IPS-18a (cell line): Measurements from ENCODE around the gene BMPER.

Source experiments
- H3K27ac ChIP-seq: one replicate; pipeline ENCODE4 v1.5.1; 2013; ENCODE audit warnings: low read length
- H3K27me3 ChIP-seq: one replicate; pipeline ENCODE4 v1.6.1; 2013; ENCODE audit warnings: mild to moderate bottlenecking, low read length; ENCODE audit not compliant: control insufficient read depth, insufficient read depth
- H3K36me3 ChIP-seq: one replicate; pipeline ENCODE4 v1.6.1; 2013; ENCODE audit warnings: low read depth, low read length; ENCODE audit not compliant: control insufficient read depth
- H3K4me1 ChIP-seq: one replicate; pipeline ENCODE4 v1.6.1; 2013; ENCODE audit warnings: low read depth, low read length; ENCODE audit not compliant: control insufficient read depth
- H3K4me3 ChIP-seq: one replicate; pipeline ENCODE4 v1.5.1; 2013; ENCODE audit warnings: low read length
- H3K9ac ChIP-seq: one replicate; pipeline ENCODE4 v1.6.1; 2013; ENCODE audit warnings: mild to moderate bottlenecking, low read length, moderate library complexity
- H3K9me3 ChIP-seq: one replicate; pipeline ENCODE4 v1.6.1; 2013; ENCODE audit warnings: low read depth, low read length; ENCODE audit not compliant: control insufficient read depth

The BMPER gene

GRCh38 chr7:33932832-33933468, 27.6 kb downstream of the BMPER start:
- Histone ChIP-seq H3K4me3 (no peak overlapping the region), H3K9me3 (no peaks in the 10 kb centered on the region), H3K27me3 (no peaks in the 10 kb centered on the region), H3K36me3 (no peaks in the 10 kb centered on the region), H3K9ac (no peak overlapping the region), H3K4me1 (peaks cover 6% of the 10 kb centered on the region), H3K27ac (no peak overlapping the region)

DNA sequence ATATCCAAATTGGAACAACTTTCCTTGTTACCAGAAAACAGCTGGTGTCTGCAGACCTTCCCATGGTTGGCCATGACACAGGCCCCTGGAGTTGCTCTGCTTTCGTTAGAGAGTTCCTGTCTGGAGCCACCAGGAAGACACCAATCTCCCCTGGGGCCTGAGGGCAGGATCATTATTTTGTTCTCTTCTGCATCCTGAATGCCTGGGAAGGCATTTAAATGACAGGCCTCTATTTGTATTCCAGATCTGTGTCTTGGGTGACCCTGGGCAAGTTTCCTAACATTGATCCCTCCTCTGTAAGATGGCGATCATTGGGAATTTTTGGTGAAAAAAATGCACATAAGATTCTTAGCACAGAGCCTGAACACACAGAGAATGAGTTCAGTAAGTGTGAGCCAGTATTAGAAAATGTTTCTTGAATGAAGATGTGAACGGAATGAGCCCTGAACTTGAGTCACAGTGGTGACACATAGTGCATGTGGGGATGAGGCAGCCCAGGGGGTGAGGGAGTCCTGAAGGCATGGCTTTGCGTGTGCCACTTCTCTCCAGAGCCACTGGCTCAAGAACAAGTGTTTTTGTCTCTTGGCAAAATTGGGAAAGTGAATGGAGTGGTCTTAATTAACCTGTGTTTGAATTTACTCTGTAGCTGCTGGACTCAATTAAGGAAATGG, 28.4 kb downstream of the BMPER start:
- no peak overlapping the region for H3K9ac ChIP-seq
- H3K4me3 ChIP-seq: no peak overlapping the region
- peaks cover 6% of the 10 kb centered on the region for H3K4me1 ChIP-seq
- no peaks in the 10 kb centered on the region for H3K9me3 ChIP-seq
- no peak overlapping the region for H3K27ac ChIP-seq
- H3K36me3 ChIP-seq: no peaks in the 10 kb centered on the region
- H3K27me3 ChIP-seq: no peaks in the 10 kb centered on the region

DNA sequence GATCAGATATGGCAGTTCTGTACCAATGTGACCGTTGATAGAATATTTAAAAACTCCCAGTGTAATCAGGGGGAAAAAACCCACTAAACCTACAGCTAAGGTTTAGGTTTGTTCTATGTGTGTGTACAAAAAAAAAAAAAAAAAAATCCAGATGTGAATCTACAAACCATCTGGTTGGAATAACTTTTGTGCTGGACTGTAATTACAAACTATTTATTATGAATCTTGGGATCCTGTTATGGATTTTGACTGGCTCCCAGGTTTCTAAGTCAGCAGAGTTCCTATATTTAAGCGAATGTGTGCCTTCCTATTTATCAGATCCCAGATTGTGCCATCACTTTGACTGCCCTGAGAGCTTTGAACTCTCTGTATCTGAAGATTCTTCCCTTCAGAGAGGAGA, 29.1 kb downstream of the BMPER start:
- peaks cover 6% of the 10 kb centered on the region for H3K4me1 ChIP-seq
- H3K36me3 ChIP-seq: no peaks in the 10 kb centered on the region
- no peak overlapping the region for H3K9ac ChIP-seq
- H3K27me3 ChIP-seq: no peaks in the 10 kb centered on the region
- no peak overlapping the region for H3K27ac ChIP-seq
- no peak overlapping the region for H3K4me3 ChIP-seq
- H3K9me3 ChIP-seq: no peaks in the 10 kb centered on the region

GRCh38 chr7:33936503-33936902, 31.2 kb downstream of the BMPER start:
- peaks cover 6% of the 10 kb centered on the region for H3K4me1 ChIP-seq
- H3K27me3 ChIP-seq: no peaks in the 10 kb centered on the region
- no peaks in the 10 kb centered on the region for H3K36me3 ChIP-seq
- H3K4me3 ChIP-seq: no peak overlapping the region
- H3K27ac ChIP-seq: no peak overlapping the region
- H3K9ac ChIP-seq: no peak overlapping the region
- no peaks in the 10 kb centered on the region for H3K9me3 ChIP-seq

DNA sequence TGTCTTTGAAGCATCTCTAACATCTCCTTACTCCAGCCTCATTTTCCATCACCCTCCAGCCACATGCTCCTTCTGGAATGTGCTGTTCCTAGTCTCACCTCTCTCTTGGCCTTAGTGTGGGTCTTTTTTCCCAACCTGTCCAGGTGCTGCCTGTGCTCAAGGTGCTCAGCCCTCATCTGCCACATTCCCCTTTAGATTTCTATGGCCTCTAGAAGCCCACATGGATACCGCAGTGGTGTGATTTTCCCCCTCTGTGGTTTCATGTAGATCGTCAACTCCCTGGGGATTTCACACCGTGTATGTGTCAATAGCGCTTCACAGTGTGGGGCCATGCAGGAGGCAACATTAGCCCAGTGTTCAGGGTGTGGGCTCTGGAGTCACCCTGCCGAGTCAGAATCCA, 32.5 kb downstream of the BMPER start:
- no peak overlapping the region for H3K27ac ChIP-seq
- H3K4me1 ChIP-seq: peaks cover 6% of the 10 kb centered on the region
- H3K9me3 ChIP-seq: no peaks in the 10 kb centered on the region
- H3K9ac ChIP-seq: no peak overlapping the region
- H3K4me3 ChIP-seq: no peak overlapping the region
- H3K27me3 ChIP-seq: no peaks in the 10 kb centered on the region
- H3K36me3 ChIP-seq: no peaks in the 10 kb centered on the region

DNA sequence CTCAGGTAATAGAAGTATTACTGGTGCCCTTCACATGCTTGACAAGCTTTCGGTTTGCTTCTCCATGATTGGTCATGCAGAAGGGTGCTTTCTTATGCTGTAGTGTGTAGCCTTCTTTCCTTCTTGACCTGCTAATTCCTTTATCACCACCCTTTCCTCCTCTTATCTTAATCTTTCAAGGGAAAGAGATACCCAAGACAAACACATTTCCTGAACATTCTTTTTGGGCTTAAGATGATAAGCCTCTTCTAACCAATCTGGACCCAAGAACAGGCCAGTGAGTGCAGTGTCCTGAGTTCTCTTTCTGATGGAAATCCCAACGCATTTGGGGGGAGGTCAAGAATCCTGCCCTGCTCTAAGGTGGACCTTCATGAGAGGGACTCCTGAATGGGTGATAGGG, 33.8 kb downstream of the BMPER start:
- Histone ChIP-seq H3K9me3 (no peaks in the 10 kb centered on the region), H3K9ac (no peak overlapping the region), H3K27me3 (no peaks in the 10 kb centered on the region), H3K4me3 (no peak overlapping the region), H3K4me1 (no peaks in the 10 kb centered on the region), H3K36me3 (no peaks in the 10 kb centered on the region), H3K27ac (no peak overlapping the region)

- Histone ChIP-seq H3K27ac (no peak overlapping the region), H3K9ac (no peak overlapping the region), H3K27me3 (no peaks in the 10 kb centered on the region), H3K4me1 (no peaks in the 10 kb centered on the region), H3K36me3 (no peaks in the 10 kb centered on the region), H3K9me3 (no peaks in the 10 kb centered on the region), H3K4me3 (no peak overlapping the region)
Observed at GRCh38 chr7:33940503-33940902, 35.2 kb downstream of the BMPER start.

- Histone ChIP-seq H3K9ac (no peak overlapping the region), H3K4me1 (peaks cover 2% of the 10 kb centered on the region), H3K9me3 (no peaks in the 10 kb centered on the region), H3K27me3 (no peaks in the 10 kb centered on the region), H3K27ac (no peak overlapping the region), H3K36me3 (no peaks in the 10 kb centered on the region), H3K4me3 (no peak overlapping the region)
Observed at GRCh38 chr7:33941418-33941817, 36.1 kb downstream of the BMPER start.

DNA sequence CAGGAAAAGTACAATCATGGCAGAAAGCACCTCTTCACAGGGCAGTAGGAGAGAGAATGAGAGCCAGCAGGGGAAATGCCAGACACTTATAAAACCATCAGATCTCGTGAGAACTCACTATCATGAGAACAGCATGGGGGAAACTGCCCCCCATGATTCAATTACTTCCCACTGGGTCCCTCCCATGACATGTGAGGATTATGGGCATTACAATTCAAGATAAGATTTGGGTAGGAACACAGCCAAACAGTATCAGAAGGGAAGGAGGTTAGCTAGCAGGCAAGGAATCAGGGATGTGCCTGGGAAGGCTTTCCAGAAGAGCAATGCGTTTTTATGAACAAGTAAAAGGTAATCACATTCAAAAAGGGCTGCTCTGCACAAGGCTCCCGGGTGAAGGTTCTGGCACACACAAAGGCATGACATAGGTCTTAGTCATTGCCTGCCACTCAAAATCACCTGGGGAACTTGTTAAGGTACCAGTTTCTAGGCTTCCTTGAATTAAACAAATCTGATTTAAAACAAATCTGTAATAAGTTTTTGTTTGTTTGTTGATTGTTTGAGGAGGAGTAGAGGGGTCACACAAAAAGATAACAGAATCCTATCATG, 40.9 kb downstream of the BMPER start:
- Histone ChIP-seq H3K27me3 (no peaks in the 10 kb centered on the region), H3K4me3 (no peak overlapping the region), H3K36me3 (no peaks in the 10 kb centered on the region), H3K9ac (no peak overlapping the region), H3K27ac (no peak overlapping the region), H3K9me3 (no peaks in the 10 kb centered on the region), H3K4me1 (peaks cover 2% of the 10 kb centered on the region)

DNA sequence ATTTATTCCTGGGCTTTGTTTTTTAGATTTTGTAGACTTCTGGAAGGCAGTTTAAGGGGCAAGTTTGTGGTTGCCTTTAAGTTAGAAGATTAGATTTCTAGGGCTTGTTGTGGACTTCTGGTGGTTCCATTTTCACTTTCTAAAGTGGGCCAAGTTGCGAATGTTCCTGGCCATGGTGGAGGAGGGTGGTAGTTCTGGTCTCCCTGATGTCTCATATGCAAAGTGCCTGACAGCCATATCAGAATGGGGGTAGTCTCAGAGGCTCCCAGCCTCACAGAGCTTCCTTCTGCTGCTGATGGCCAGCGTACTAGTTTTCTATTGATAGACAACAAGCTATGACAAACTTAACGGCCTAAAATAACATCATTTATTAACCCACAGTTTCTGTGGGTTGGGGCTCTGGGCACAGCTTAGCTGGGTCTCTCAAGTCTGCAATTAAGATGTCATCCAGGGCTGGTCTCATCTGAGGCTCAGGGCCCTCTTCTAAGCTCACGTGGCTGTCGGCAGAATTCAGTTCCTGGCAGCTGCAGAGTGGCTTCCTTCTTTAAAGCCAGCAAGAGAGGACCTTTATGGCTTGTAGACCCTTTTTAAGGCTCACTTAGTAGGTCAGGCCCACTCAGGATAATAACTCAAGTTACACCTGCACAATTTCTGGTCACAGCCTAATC, 44.8 kb downstream of the BMPER start:
- H3K9me3 ChIP-seq: no peaks in the 10 kb centered on the region
- no peaks in the 10 kb centered on the region for H3K27me3 ChIP-seq
- H3K4me1 ChIP-seq: peaks cover 2% of the 10 kb centered on the region
- no peak overlapping the region for H3K9ac ChIP-seq
- H3K4me3 ChIP-seq: no peak overlapping the region
- H3K27ac ChIP-seq: no peak overlapping the region
- H3K36me3 ChIP-seq: no peaks in the 10 kb centered on the region

DNA sequence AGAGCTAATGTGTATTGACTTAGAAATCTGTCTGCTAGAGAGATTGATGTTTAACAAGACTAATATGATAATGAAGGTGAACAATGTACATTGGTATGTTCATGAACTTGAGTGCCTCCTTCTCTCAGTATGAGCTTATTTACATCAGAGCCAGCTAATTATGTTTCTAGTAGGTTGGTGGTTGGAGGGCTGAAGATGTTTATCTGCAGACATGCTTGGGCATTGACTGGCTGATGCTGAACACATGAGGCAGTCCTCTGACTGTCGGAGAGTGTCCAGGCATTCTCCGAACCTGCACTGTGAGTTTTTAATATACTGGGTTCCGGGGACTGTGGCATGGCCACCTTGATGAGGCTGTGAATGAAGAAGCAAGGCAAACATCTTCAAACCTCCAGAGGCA, 47.5 kb downstream of the BMPER start:
- Histone ChIP-seq H3K36me3 (no peaks in the 10 kb centered on the region), H3K27me3 (no peaks in the 10 kb centered on the region), H3K9ac (no peak overlapping the region), H3K27ac (no peak overlapping the region), H3K4me1 (no peaks in the 10 kb centered on the region), H3K4me3 (no peak overlapping the region), H3K9me3 (no peaks in the 10 kb centered on the region)
